ENCODE data around the gene DNAH7. TPM values are rescaled to one million over a fixed set of nuclear protein-coding genes. Genes with fewer than 3 reads are reported as not detected.
A peak's percentile ranks its signal among the peaks of the same experiment; 100 is the strongest.

Gene DNAH7
- total and polyA plus RNA-seq, 2 of the 8 experiments (the other 6 are each of a cell fraction or from before 2014, with no cell fraction given), result 0.07 to 0.08 TPM

GRCh38 chr2:196068271-196069209 lies at the start of gene DNAH7 (continued):
- TF ChIP-seq CHD7 (IDR thresholded peaks at IDR 0.05; ENCODE audit: insufficient replicate concordance, low read length), result no peak
- no peak; the same call in 1 of the 2 replicates for TF ChIP-seq SRF (IDR thresholded peaks at IDR 0.05; ENCODE audit: low read depth, low read length)
- no peak for TF ChIP-seq BCL11A (IDR thresholded peaks at IDR 0.05; ENCODE audit: low read depth in 2 of 2, low read length in 2 of 2)
- 0 out of 2 replicates have a peak, but pooled peaks have one; percentile 13 for TF ChIP-seq TBP (IDR thresholded peaks at IDR 0.05; ENCODE audit: low read depth, low read length)
- no peak for TF ChIP-seq TEAD4 (IDR thresholded peaks at IDR 0.05; ENCODE audit: low read depth, low read length)
- TF ChIP-seq RNF2 (IDR thresholded peaks at IDR 0.05; ENCODE audit: borderline replicate concordance, low read depth, low read length, missing control alignments, poor library complexity, severe bottlenecking), result no peak
- peak; percentile 79 for TF ChIP-seq ASH2L (IDR thresholded peaks at IDR 0.05; ENCODE audit: low read length)
- TF ChIP-seq RXRA (IDR thresholded peaks at IDR 0.05; ENCODE audit: insufficient read depth, low read depth, low read length), result no peak
- TF ChIP-seq CBX5 (IDR thresholded peaks at IDR 0.05; ENCODE audit: low read depth, low read length), result no peak
